Upper lobe of left lung (tissue), 6 donors: Measurements from ENCODE around the gene HMGB1. TPM values are rescaled to one million over a fixed set of nuclear protein-coding genes. Genes with fewer than 3 reads are reported as not detected.

Source experiments
- ATAC-seq, 2 donors: fragments of 200-7000 bp; cut with Tn5 transposase; one replicate each; pipeline ENCODE4 v1.9.1; 2022; ENCODE audit warnings: mild to moderate bottlenecking in 2 of 2, moderate library complexity in 2 of 2; ENCODE audit not compliant: low FRiP score in 2 of 2
- DNase-seq, 2 donors: peaks; one replicate each; pipeline ENCODE4 v3.0.0-alpha.2; 2019 to 2020
- H3K27ac ChIP-seq, 4 donors: fragments of 200-600 bp; sonication (generic); one replicate each; pipeline ENCODE4 v1.5.1; 2016 to 2019
- H3K27me3 ChIP-seq, 4 donors: fragments of 200-600 bp; sonication (generic); one replicate each; pipeline ENCODE4 v1.5.1; 2017 to 2019
- H3K36me3 ChIP-seq, 4 donors: fragments of 200-600 bp; sonication (generic); one replicate each; pipeline ENCODE4 v1.5.1; 2016 to 2019
- H3K4me1 ChIP-seq, 4 donors: fragments of 200-600 bp; sonication (generic); one replicate each; pipeline ENCODE4 v1.5.1; 2018 to 2019
- H3K4me3 ChIP-seq, 4 donors: fragments of 200-600 bp; sonication (generic); one replicate each; pipeline ENCODE4 v1.5.1; 2017 to 2019; ENCODE audit warnings: mild to moderate bottlenecking in 2 of 4, moderate library complexity in 1 of 4
- H3K9me3 ChIP-seq, 4 donors: fragments of 200-600 bp; sonication (generic); one replicate each; pipeline ENCODE4 v1.5.1; 2018 to 2019
- EP300 ChIP-seq, 4 donors: sonication (generic); formaldehyde crosslinking; IDR thresholded peaks; one replicate each; pipeline ENCODE4 v1.5.1; 2017; ENCODE audit warnings: antibody characterized with exemption in 4 of 4, control low read depth in 2 of 4
- POLR2A ChIP-seq, 4 donors: fragments of 450-650 bp; IDR thresholded peaks; one replicate each; pipeline ENCODE4 v1.5.1; 2016 to 2017; ENCODE audit warnings: antibody characterized with exemption in 4 of 4, mild to moderate bottlenecking in 2 of 4
- POLR2AphosphoS5 ChIP-seq, 2 donors: sonication (generic); formaldehyde crosslinking; IDR thresholded peaks; one replicate each; pipeline ENCODE4 v1.5.1; 2017; ENCODE audit warnings: antibody characterized with exemption in 2 of 2
- WGBS, 2 donors: methylation state at CpG; one replicate each; pipeline ENCODE4 v1.1.5; 2017 to 2018; 5-methylcytosine and 5-hydroxymethylcytosine counted together
- total RNA-seq, 6 donors: library from RNA; depleted of rRNA in 4 of 6; stranded (reverse); fragments of >200 nt in 4 of 6; gene quantifications; one replicate each; pipeline versions ENCODE4 v1.1.0 to v1.2.1, GENCODE V29; 2016 to 2021
- TF ChIP-seq, protein P1 (sequence below), 6 experiments: fragments of 450-650 bp in 4 of 6; fragments of 200-600 bp in 2 of 6; sonication (generic) in 2 of 6; IDR thresholded peaks; one replicate each; pipeline ENCODE4 v1.5.1; 2016 to 2019; ENCODE audit warnings: antibody characterized with exemption in 6 of 6
- donor health status: DM: no; HTN: no; CAD: no; lungs with moderate emphysema.
- donor health status: DM: no; HTN: yes; CAD: no; lungs with severe emphysema.

HMGB1 gene
- total RNA-seq, 6 donors from 2014 or later = 124 to 300 (median 195) TPM

- Histone ChIP-seq H3K4me1 (peaks cover 5 to 8% (median 7%) of the 10 kb centered on the region in 4 donors), H3K27me3 (no peaks in the 10 kb centered on the region), H3K27ac (no peak overlapping the region), H3K36me3 (no peaks in the 10 kb centered on the region), H3K4me3 (no peak overlapping the region), H3K9me3 (no peaks in the 10 kb centered on the region)
- WGBS, 2 donors = 97 to 100% methylated on average over 1 of the region's 1 CpG
- ATAC-seq (no peak), DNase-seq (no peak)
- TF ChIP-seq EP300 (IDR thresholded peaks at IDR 0.05) (no peak), POLR2A (IDR thresholded peaks at IDR 0.05) (no peak), POLR2AphosphoS5 (IDR thresholded peaks at IDR 0.05) (no peak)
- TF ChIP-seq, protein P1, sequence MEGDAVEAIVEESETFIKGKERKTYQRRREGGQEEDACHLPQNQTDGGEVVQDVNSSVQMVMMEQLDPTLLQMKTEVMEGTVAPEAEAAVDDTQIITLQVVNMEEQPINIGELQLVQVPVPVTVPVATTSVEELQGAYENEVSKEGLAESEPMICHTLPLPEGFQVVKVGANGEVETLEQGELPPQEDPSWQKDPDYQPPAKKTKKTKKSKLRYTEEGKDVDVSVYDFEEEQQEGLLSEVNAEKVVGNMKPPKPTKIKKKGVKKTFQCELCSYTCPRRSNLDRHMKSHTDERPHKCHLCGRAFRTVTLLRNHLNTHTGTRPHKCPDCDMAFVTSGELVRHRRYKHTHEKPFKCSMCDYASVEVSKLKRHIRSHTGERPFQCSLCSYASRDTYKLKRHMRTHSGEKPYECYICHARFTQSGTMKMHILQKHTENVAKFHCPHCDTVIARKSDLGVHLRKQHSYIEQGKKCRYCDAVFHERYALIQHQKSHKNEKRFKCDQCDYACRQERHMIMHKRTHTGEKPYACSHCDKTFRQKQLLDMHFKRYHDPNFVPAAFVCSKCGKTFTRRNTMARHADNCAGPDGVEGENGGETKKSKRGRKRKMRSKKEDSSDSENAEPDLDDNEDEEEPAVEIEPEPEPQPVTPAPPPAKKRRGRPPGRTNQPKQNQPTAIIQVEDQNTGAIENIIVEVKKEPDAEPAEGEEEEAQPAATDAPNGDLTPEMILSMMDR (IDR thresholded peaks at IDR 0.05) = no peak
These were observed 49.3 kb downstream of the HMGB1 start for GRCh38 chr13:30416471-30416870.

DNA sequence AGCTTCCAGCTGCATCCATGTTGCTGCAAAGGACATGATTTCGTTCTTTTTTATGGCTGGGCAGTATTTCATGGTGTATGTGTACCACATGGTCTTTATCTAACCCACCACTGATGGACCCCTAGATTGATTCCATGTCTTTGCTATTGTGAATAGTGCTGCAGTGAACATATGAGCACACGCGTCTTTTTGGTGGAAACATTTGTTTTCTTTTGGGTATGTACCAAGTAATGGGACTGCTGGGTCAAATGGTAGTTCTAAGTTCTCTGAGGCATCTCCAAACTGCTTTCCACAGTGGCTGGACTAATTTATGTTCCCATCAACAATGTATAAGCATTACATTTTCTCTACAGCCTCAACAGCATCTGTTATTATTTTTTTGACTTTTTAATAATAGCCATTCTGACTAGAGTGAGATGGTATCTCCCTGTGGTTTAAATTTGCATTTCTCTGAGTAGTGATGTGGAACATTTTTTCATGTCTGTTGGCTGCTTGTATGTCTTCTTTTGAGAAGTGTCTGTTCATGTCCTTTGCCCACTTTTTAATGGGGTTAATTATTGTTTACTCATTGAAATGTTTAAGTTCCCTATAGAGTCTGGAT is 50.2 kb downstream of the HMGB1 start:
- Histone ChIP-seq H3K4me1 (peaks cover 0 to 1% (median under 1%) of the 10 kb centered on the region in 4 donors), H3K36me3 (no peaks in the 10 kb centered on the region), H3K27me3 (no peaks in the 10 kb centered on the region), H3K27ac (no peak overlapping the region), H3K9me3 (no peaks in the 10 kb centered on the region), H3K4me3 (no peak overlapping the region)
- ATAC-seq (no peak), DNase-seq (no peak)
- no peak for TF ChIP-seq EP300 (IDR thresholded peaks at IDR 0.05)
- TF ChIP-seq, protein P1 (IDR thresholded peaks at IDR 0.05) = no peak
- no peak for TF ChIP-seq POLR2A (IDR thresholded peaks at IDR 0.05)
- TF ChIP-seq POLR2AphosphoS5 (IDR thresholded peaks at IDR 0.05) = no peak
- WGBS, 2 donors = 91 to 93% methylated on average over 3 of the region's 3 CpGs

GRCh38 chr13:30413842-30414241 is 51.9 kb downstream of the HMGB1 start:
- DNase-seq (no peak), ATAC-seq (no peak)
- Histone ChIP-seq H3K27ac (no peak overlapping the region), H3K9me3 (no peaks in the 10 kb centered on the region), H3K4me3 (no peak overlapping the region), H3K27me3 (no peaks in the 10 kb centered on the region), H3K36me3 (no peaks in the 10 kb centered on the region), H3K4me1 (peaks cover 0 to 5% (median 4%) of the 10 kb centered on the region in 4 donors)
- TF ChIP-seq POLR2A (IDR thresholded peaks at IDR 0.05) = no peak
- no peak for TF ChIP-seq POLR2AphosphoS5 (IDR thresholded peaks at IDR 0.05)
- TF ChIP-seq EP300 (IDR thresholded peaks at IDR 0.05) = no peak
- TF ChIP-seq, protein P1 (IDR thresholded peaks at IDR 0.05) = no peak
- WGBS, 2 donors = 49 to 82% methylated on average over 2 to 3 of the region's 3 CpGs

DNA sequence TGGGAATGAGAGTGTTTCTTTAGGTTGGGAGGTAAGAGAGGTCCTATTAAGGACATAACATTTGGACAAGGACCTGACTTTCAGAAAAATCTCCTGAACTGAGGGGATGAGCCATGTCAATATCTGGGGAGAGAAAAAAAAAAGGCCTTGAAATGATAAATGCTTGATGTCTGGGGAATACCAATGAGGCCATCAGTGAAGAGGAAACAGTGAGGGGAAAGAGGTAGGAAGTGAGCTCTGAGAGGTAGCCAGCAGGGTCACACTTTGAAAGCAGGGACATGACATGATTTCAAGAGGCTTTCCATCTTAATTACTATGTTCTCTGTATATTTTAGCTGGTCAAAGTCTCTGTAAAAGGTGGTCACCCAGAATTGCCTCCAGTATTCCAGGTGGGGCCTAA is 53.4 kb downstream of the HMGB1 start:
- H3K4me1 ChIP-seq = peaks cover 3 to 15% (median 11%) of the 10 kb centered on the region in 4 donors

More for the DNA sequence above, 53.4 kb downstream of the HMGB1 start:
- Histone ChIP-seq H3K9me3 (no peaks in the 10 kb centered on the region), H3K27ac (no peak overlapping the region), H3K4me3 (no peak overlapping the region), H3K27me3 (no peaks in the 10 kb centered on the region), H3K36me3 (no peaks in the 10 kb centered on the region)
- ATAC-seq (no peak), DNase-seq (no peak)
- TF ChIP-seq, protein P1 (IDR thresholded peaks at IDR 0.05) = no peak
- TF ChIP-seq POLR2A (IDR thresholded peaks at IDR 0.05) (no peak), EP300 (IDR thresholded peaks at IDR 0.05) (no peak), POLR2AphosphoS5 (IDR thresholded peaks at IDR 0.05) (no peak)
